Measurements from ENCODE around the gene ZNF174. TPM values are rescaled to one million over a fixed set of nuclear protein-coding genes. Genes with fewer than 3 reads are reported as not detected.
A peak's percentile ranks its signal among the peaks of the same experiment; 100 is the strongest.

ZNF174 gene
- polyA plus RNA-seq, 3 donors from 2014 or later, result 4.7 to 19.4 (median 8.5) TPM

- peak; percentile 92 to 94 (median 92) for DNase-seq
- Mint-ChIP-seq H3K4me1 (peaks cover 48 to 55% of the 10 kb centered on the region in 2 donors), H3K27me3 (ENCODE audit: low read depth in 3 of 3) (peaks cover 4 to 8% (median 6%) of the 10 kb centered on the region in 3 donors), H3K36me3 (no peaks in the 10 kb centered on the region), H3K4me3 (peak overlapping the region; percentile 82 to 86 (median 85)), H3K27ac (peak overlapping the region; percentile 82 to 95 (median 92)), H3K9me3 (no peaks in the 10 kb centered on the region)
These were observed 56.6 kb downstream of the ZNF174 start for GRCh38 chr16:3457434-3458252.

- peaks cover 48 to 56% of the 10 kb centered on the region in 2 donors for H3K4me1 Mint-ChIP-seq
- H3K27ac Mint-ChIP-seq, result peak overlapping the region; percentile 65 to 97 (median 86)
- no peaks in the 10 kb centered on the region for H3K36me3 Mint-ChIP-seq
- H3K9me3 Mint-ChIP-seq, result no peaks in the 10 kb centered on the region
- H3K27me3 Mint-ChIP-seq (ENCODE audit: low read depth in 3 of 3), result peaks cover 4 to 8% (median 6%) of the 10 kb centered on the region in 3 donors
- H3K4me3 Mint-ChIP-seq, result peak overlapping the region; percentile 90 to 94 (median 93)
- DNase-seq, result peak in 1 of 3 donors; percentile 9
These were observed 57.4 kb downstream of the ZNF174 start for GRCh38 chr16:3458278-3458851.

- Mint-ChIP-seq H3K9me3 (no peaks in the 10 kb centered on the region), H3K4me1 (peaks cover 50 to 60% of the 10 kb centered on the region in 2 donors), H3K36me3 (no peaks in the 10 kb centered on the region), H3K4me3 (peak overlapping the region; percentile 90 to 94 (median 93)), H3K27ac (peak overlapping the region; percentile 65 to 97 (median 86)), H3K27me3 (ENCODE audit: low read depth in 3 of 3) (peaks cover 4 to 8% (median 6%) of the 10 kb centered on the region in 3 donors)
- no peak for DNase-seq
These were observed 57.9 kb downstream of the ZNF174 start for GRCh38 chr16:3458852-3459361.

Other genes with a start within 250 kb of the ZNF174 start
- gene OR1F1, start 213.0 kb upstream of the ZNF174 start, polyA plus RNA-seq, result not detected
- 10 to 100 TPM in 1 of 3 donors, 1 to 10 TPM in 2; 6.2 to 14.5 (median 9.8) TPM for gene ZNF200, start 166.1 kb upstream of the ZNF174 start, polyA plus RNA-seq
- under 1 TPM in 2 of 3 donors, not detected in 1; 0.32 to 0.46 TPM for gene MEFV, start 144.6 kb upstream of the ZNF174 start, polyA plus RNA-seq
- 10 to 100 TPM; 38.2 to 51.0 (median 42.9) TPM for gene ZNF263, start 117.7 kb upstream of the ZNF174 start, polyA plus RNA-seq
- 1 to 10 TPM; 2.9 to 4.6 (median 3.9) TPM for gene TIGD7, start 95.8 kb upstream of the ZNF174 start, polyA plus RNA-seq
- 10 to 100 TPM; 10.8 to 24.9 (median 20.2) TPM for gene ZNF75A, start 95.7 kb upstream of the ZNF174 start, polyA plus RNA-seq
- gene OR2C1, start 45.3 kb upstream of the ZNF174 start, polyA plus RNA-seq, result under 1 TPM in 1 of 3 donors, not detected in 2; 0.34 TPM
- gene ZSCAN32, start 211 bp upstream of the ZNF174 start, polyA plus RNA-seq, result 10 to 100 TPM in 1 of 3 donors, 1 to 10 TPM in 2; 7.9 to 16.1 (median 8.1) TPM
- 1 to 10 TPM in 2 of 3 donors, under 1 TPM in 1; 0.37 to 1.7 (median 1.2) TPM for gene ZNF597, start 42.3 kb downstream of the ZNF174 start, polyA plus RNA-seq
- gene NAA60, start 42.5 kb downstream of the ZNF174 start, polyA plus RNA-seq, result 10 to 100 TPM; 19.1 to 64.9 (median 26.2) TPM
- not detected for gene C16orf90, start 94.3 kb downstream of the ZNF174 start, polyA plus RNA-seq
- gene CLUAP1, start 99.8 kb downstream of the ZNF174 start, polyA plus RNA-seq, result 10 to 100 TPM in 2 of 3 donors, 1 to 10 TPM in 1; 4.7 to 16.6 (median 10.3) TPM
- 10 to 100 TPM; 18.3 to 68.0 (median 24.9) TPM for gene NLRC3, start 176.2 kb downstream of the ZNF174 start, polyA plus RNA-seq
- gene SLX4, start 210.4 kb downstream of the ZNF174 start, polyA plus RNA-seq, result 1 to 10 TPM in 1 of 3 donors, under 1 TPM in 1, not detected in 1; 0.43 to 1.8 TPM